Natural killer cell (primary cell): ENCODE results near the gene FOXO1. TPM values are rescaled to one million over a fixed set of nuclear protein-coding genes. Genes with fewer than 3 reads are reported as not detected.
"Not testable (repeated sequence)": the region's sequence is repeated elsewhere in the genome, so short reads cannot be mapped to it uniquely, and the experiment has no call there.

Experiments
- ATAC-seq, 3 donors: fragments of 150-1000 bp in 2 of 3; fragments of 200-7000 bp in 1 of 3; cut with Tn5 transposase; 1 replicate in 1 of 3; 2 replicates in 2 of 3; pipeline ENCODE4 v1.10.0; 2021; ENCODE audit warnings: mild to moderate bottlenecking in 2 of 3, moderate library complexity in 2 of 3
- DNase-seq, 2 donors: peaks; one replicate each; pipeline versions ENCODE4 v3.0.0 to v3.0.0-alpha.2; 2013 to 2021; ENCODE audit warnings: mixed read lengths in 1 of 2
- H3K27ac ChIP-seq: one replicate; pipeline ENCODE4 v1.5.1; 2013; ENCODE audit warnings: mild to moderate bottlenecking, low read length
- H3K27me3 ChIP-seq: one replicate; pipeline ENCODE4 v1.6.1; 2013; ENCODE audit warnings: low read length; ENCODE audit not compliant: control insufficient read depth, insufficient read depth
- H3K36me3 ChIP-seq: one replicate; pipeline ENCODE4 v1.6.1; 2013; ENCODE audit warnings: low read length; ENCODE audit not compliant: control insufficient read depth, insufficient read depth
- H3K4me1 ChIP-seq: one replicate; pipeline ENCODE4 v1.6.1; 2013; ENCODE audit warnings: low read length; ENCODE audit not compliant: control insufficient read depth, insufficient read depth
- H3K4me3 ChIP-seq: one replicate; pipeline ENCODE4 v1.5.1; 2013; ENCODE audit warnings: low read length
- H3K9me3 ChIP-seq: one replicate; pipeline ENCODE4 v1.6.1; 2013; ENCODE audit warnings: low read length; ENCODE audit not compliant: control insufficient read depth, insufficient read depth
- H3K27ac Mint-ChIP-seq, 2 donors: one replicate each; pipeline ENCODE4 v1.8.0; 2022; ENCODE audit warnings: mild to moderate bottlenecking in 2 of 2, mixed read lengths in 2 of 2, moderate library complexity in 1 of 2
- H3K27me3 Mint-ChIP-seq, 2 donors: one replicate each; pipeline ENCODE4 v1.8.0; 2022; ENCODE audit warnings: low read depth in 2 of 2, mixed read lengths in 2 of 2
- H3K36me3 Mint-ChIP-seq: one replicate; pipeline ENCODE4 v1.8.0; 2022; ENCODE audit warnings: mixed read lengths
- H3K4me1 Mint-ChIP-seq, 2 donors: one replicate each; pipeline ENCODE4 v1.8.0; 2022; ENCODE audit warnings: mixed read lengths in 2 of 2
- H3K4me3 Mint-ChIP-seq: one replicate; pipeline ENCODE4 v1.8.0; 2022; ENCODE audit warnings: mild to moderate bottlenecking, moderate library complexity, mixed read lengths
- H3K9me3 Mint-ChIP-seq, 2 donors: one replicate each; pipeline ENCODE4 v1.8.0; 2022; ENCODE audit warnings: mixed read lengths in 2 of 2
- WGBS: methylation state at CpG from one replicate; pipeline ENCODE4 v1.1.7; 2013; ENCODE audit warnings: missing lambda C conversion rate; ENCODE audit not compliant: insufficient coverage; 5-methylcytosine and 5-hydroxymethylcytosine counted together
- intact Hi-C: fragments of 100-400 bp; cut with micrococcal nuclease; formaldehyde crosslinking; loops from one replicate; pipeline ENCODE4 v1.14.2; 2022
- total RNA-seq, 4 donors: library from RNA; stranded (reverse); fragments of 120-200 nt in 1 of 4; gene quantifications; one replicate each; pipeline versions ENCODE4 v1.2.3 to v1.2.4, GENCODE V29; 2013 to 2022
- TF ChIP-seq, protein P1 (sequence below): fragments of 200-600 bp; IDR thresholded peaks from one replicate; pipeline ENCODE4 v1.8.0; 2022; ENCODE audit warnings: antibody characterized with exemption

Gene FOXO1
- total RNA-seq, result 10 to 100 TPM; 23.9 to 29.8 (median 27.6) TPM
- total RNA-seq (2013), result 32.5 TPM

DNA sequence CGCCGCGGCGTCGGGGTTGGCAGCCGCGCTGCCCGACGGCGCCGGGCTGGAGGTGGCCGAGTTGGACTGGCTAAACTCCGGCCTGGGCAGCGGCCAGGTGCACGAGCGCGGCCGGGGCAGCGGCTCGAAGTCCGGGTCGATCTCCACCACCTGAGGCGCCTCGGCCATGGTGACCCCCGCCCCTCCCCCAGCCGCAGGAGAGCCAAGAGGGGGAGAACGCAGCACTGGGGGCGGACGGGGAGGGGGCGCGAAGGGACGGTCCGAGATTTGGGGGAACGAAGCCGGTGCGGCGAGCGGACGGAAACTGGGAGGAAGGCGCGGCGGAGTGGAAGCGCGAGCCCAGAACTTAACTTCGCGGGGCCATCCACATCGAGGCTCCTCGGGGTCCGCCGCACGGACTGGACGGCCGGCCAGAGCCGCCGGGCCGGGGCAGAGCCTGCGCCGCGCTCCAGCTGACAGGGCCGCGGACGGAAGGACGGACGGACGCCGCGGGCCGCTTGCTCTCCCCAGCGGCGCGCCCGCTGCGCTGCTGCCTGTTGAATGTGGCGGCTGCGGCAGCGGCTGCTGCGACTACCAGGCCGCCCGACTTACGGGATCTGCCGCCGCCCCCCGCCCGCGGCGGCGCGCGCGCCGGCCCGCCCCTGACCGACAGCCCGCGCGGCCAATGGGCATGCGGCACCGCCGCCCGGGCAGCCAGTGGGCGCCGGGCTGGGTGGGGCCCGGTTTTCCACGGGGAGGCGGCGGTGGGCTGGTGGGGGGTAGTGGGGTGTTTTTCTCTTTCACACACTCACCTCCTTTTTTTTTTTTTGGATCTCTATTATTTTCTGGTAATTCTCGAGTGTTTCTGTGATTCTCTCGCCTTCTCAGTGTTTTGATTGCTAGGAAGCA lies at the start of gene FOXO1:
Gene FOXO1 (minus strand): TSS at position 597 of the 888 bp plus-strand sequence. CDS start 429 bp downstream, at position 168.
- no peaks in the 10 kb centered on the region for H3K9me3 Mint-ChIP-seq
- WGBS, result under 1% methylated on average over 102 of the region's 108 CpGs
- ATAC-seq (peak; percentile 70 to 89 (median 82)), DNase-seq (peak; percentile 93 to 94)
- peak within 1 kb of the TSS; percentile 90 for H3K4me3 ChIP-seq
- peak within 1 kb of the TSS; percentile 83 to 95 for H3K27ac Mint-ChIP-seq
- TF ChIP-seq, protein P1, sequence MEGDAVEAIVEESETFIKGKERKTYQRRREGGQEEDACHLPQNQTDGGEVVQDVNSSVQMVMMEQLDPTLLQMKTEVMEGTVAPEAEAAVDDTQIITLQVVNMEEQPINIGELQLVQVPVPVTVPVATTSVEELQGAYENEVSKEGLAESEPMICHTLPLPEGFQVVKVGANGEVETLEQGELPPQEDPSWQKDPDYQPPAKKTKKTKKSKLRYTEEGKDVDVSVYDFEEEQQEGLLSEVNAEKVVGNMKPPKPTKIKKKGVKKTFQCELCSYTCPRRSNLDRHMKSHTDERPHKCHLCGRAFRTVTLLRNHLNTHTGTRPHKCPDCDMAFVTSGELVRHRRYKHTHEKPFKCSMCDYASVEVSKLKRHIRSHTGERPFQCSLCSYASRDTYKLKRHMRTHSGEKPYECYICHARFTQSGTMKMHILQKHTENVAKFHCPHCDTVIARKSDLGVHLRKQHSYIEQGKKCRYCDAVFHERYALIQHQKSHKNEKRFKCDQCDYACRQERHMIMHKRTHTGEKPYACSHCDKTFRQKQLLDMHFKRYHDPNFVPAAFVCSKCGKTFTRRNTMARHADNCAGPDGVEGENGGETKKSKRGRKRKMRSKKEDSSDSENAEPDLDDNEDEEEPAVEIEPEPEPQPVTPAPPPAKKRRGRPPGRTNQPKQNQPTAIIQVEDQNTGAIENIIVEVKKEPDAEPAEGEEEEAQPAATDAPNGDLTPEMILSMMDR, result no peak
- H3K27me3 ChIP-seq, result no peaks in the 10 kb centered on the region
- peaks cover 29 to 33% of the 10 kb centered on the region in 2 donors for H3K4me1 Mint-ChIP-seq
- H3K27ac ChIP-seq, result peak within 1 kb of the TSS; percentile 83
- no peaks in the 10 kb centered on the region for H3K36me3 Mint-ChIP-seq
- H3K36me3 ChIP-seq, result no peaks in the 10 kb centered on the region
- intact Hi-C loops, result loop anchor here (1.0 to 10.0 kb wide), 5 partner anchors 53 to 1629 kb away; partner anchors contain the start of genes NHLRC3 and PROSER1
- peak within 1 kb of the TSS; percentile 92 for H3K4me3 Mint-ChIP-seq
- H3K9me3 ChIP-seq, result no peaks in the 10 kb centered on the region
- H3K4me1 ChIP-seq, result peaks cover 21% of the 10 kb centered on the region
- H3K27me3 Mint-ChIP-seq, result no peaks in the 10 kb centered on the region

GRCh38 chr13:40714433-40714832 lies 48.0 kb upstream of the FOXO1 start:
- peaks cover 18% of the 10 kb centered on the region for H3K36me3 ChIP-seq
- H3K4me1 ChIP-seq, H3K27me3 Mint-ChIP-seq, H3K4me3 ChIP-seq, ATAC-seq, H3K4me3 Mint-ChIP-seq, H3K27me3 ChIP-seq, H3K4me1 Mint-ChIP-seq, H3K27ac Mint-ChIP-seq, intact Hi-C loops, H3K27ac ChIP-seq, DNase-seq: not testable (repeated sequence)
- H3K36me3 Mint-ChIP-seq, result peaks cover 28% of the 10 kb centered on the region
- no CpG with 5 or more reads among the region's 1 CpG for WGBS
- peaks cover 9 to 12% of the 10 kb centered on the region in 2 donors for H3K9me3 Mint-ChIP-seq
- H3K9me3 ChIP-seq, result peaks cover 18% of the 10 kb centered on the region

- Histone ChIP-seq H3K9me3 (peaks cover 5% of the 10 kb centered on the region), H3K4me1 (no peaks in the 10 kb centered on the region), H3K27me3 (no peaks in the 10 kb centered on the region), H3K36me3 (no peaks in the 10 kb centered on the region), H3K27ac (no peak overlapping the region), H3K4me3 (no peak overlapping the region)
- 4% methylated on average over 2 of the region's 2 CpGs for WGBS
- Mint-ChIP-seq H3K4me3 (no peak overlapping the region), H3K4me1 (no peaks in the 10 kb centered on the region), H3K27me3 (no peaks in the 10 kb centered on the region), H3K27ac (no peak overlapping the region), H3K36me3 (peaks cover 38% of the 10 kb centered on the region), H3K9me3 (peaks cover 24 to 25% of the 10 kb centered on the region in 2 donors)
- intact Hi-C loops, result no loop called here
- DNase-seq (peak in 1 of 2 donors; percentile 41), ATAC-seq (peak in 1 of 3 donors; percentile 55)
- TF ChIP-seq, protein P1, result no peak
Measured at GRCh38 chr13:40706439-40706838, 40.0 kb upstream of the FOXO1 start.

DNA sequence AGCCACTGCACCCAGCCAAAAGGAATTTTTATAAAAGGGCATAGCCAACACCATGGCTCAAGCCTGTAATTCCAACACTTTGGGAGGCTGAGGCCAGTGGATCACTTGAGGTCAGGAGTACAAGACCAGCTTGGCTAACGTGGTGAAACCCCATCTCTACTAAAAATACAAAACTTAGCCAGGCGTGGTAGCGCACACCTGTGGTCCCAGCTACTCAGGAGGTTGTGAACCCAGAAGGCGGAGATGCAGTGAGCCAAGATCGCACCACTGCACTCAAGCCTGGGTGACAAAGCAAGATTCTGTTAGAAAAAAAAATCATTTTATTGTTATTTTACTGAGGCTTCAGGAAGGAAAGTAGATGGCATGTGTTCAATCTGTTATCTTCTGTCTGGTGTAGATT lies 31.3 kb upstream of the FOXO1 start:
- no peaks in the 10 kb centered on the region for H3K27me3 ChIP-seq
- intact Hi-C loops, result no loop called here
- no peaks in the 10 kb centered on the region for H3K4me1 Mint-ChIP-seq
- H3K4me3 Mint-ChIP-seq, result no peak overlapping the region
- H3K9me3 Mint-ChIP-seq, result no peaks in the 10 kb centered on the region
- H3K36me3 Mint-ChIP-seq, result no peaks in the 10 kb centered on the region
- no peaks in the 10 kb centered on the region for H3K4me1 ChIP-seq
- TF ChIP-seq, protein P1, result no peak
- H3K36me3 ChIP-seq, result no peaks in the 10 kb centered on the region
- H3K27me3 Mint-ChIP-seq, result no peaks in the 10 kb centered on the region
- no peaks in the 10 kb centered on the region for H3K9me3 ChIP-seq
- no peak for ATAC-seq
- no peak overlapping the region for H3K4me3 ChIP-seq
- H3K27ac ChIP-seq, result no peak overlapping the region
- 68% methylated on average over 5 of the region's 5 CpGs for WGBS
- no peak overlapping the region for H3K27ac Mint-ChIP-seq
- DNase-seq, result no peak
